Heart left ventricle (tissue), 13 donors: ENCODE measurements around the gene PCSK6.

Experiments used
- CTCF ChIP-seq, 12 donors: fragments of 200-600 bp; sonication (generic) in 4 of 12; IDR thresholded peaks; one replicate each; pipeline versions ENCODE4 v1.5.0 to v1.8.0; 2018 to 2022; ENCODE audit warnings: antibody characterized with exemption in 12 of 12, mild to moderate bottlenecking in 5 of 12
- POLR2A ChIP-seq, 2 donors: fragments of 450-650 bp; IDR thresholded peaks; one replicate each; pipeline ENCODE4 v1.6.1; 2017; ENCODE audit warnings: antibody characterized with exemption in 2 of 2, mild to moderate bottlenecking in 2 of 2, moderate library complexity in 2 of 2
- donor health status: ischemic (EF 13 %, LVEDD 7.1; RV severe dilation, severe dysfunction).
- donor health status: DM: no; HTN: yes; CAD: no.
- donor health status: DM: no; HTN: no; CAD: no.
- donor health status: ischemic (EF 25% LVEDD 6.9; RV normal size, moderate dysfunction).
- donor health status: ischemic (EF 25% LVEDD 5.7; RV mildly dilated, moderate dysfunction).
- donor health status: ischemic (EF 35%, LVEDD 5.7; RV mildly dilated, moderate dysfunction).
- donor health status: nonischemic (EF 11% LVEDD 7.7; RV severe dilation, severe dysfunction).
- donor health status: DM: yes; HTN: yes; CAD: no.
- donor health status: PGD.
- donor health status: ischemic (EF 29% LVEDD 5.4; RV normal size, mild dysfunction).
- donor health status: nonischemic (EF 23%, LVEDD 6.1; RV moderate dilation, normal function).

DNA sequence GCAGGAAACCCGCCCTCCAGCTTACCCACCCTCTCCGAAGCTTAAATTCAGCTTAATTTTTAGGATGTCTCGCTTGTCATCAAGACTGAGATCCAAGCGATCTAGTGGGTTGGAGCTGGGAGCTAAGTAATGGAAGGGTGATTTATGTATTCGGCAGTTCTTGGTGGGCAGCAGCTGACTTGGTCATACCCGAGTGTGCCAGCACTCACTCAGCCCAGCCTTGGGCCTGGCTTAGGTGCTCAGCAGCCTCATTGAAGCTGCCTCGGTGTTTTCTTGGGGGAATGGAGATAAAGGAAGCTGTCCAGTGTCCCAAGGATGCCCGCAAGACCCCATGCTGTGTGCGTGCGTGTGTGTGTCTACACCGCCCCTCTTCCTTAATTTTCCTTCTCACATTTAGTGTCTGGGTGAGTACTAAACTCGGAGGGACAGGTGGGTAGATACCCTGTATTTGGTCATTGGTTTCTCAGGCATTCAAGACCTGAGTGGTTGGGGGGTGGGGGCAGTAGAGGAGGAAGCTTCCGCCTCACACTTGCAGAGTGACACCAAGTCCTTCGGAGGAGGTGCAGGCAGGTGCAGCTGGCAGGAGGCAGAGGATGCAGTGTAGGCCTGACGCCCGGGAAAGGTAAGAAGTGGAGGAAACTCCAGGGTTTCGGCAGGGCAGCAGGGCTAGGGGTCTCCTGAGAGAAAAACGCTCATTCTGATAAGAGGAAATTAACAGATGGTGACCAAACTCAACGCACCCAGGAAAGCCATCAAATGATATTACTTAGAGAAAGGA, 92.8 kb downstream of the PCSK6 start:
- no peak for TF ChIP-seq CTCF (IDR thresholded peaks at IDR 0.05)
- TF ChIP-seq POLR2A (IDR thresholded peaks at IDR 0.05) = no peak
